Ovary (tissue), 3 donors: Measurements from ENCODE around the gene TJAP1.
"Not testable (repeated sequence)": the region's sequence is repeated elsewhere in the genome, so short reads cannot be mapped to it uniquely, and the experiment has no call there.

Experiments used
- CTCF ChIP-seq, 3 donors: fragments of 450-650 bp in 2 of 3; fragments of 200-600 bp in 1 of 3; IDR thresholded peaks; one replicate each; pipeline versions ENCODE4 v1.5.1 to v1.8.0; 2016 to 2022; ENCODE audit warnings: antibody characterized with exemption in 3 of 3, mild to moderate bottlenecking in 1 of 3
- EP300 ChIP-seq: sonication (generic); formaldehyde crosslinking; IDR thresholded peaks from one replicate; pipeline ENCODE4 v1.6.1; 2017; ENCODE audit warnings: antibody characterized with exemption
- POLR2A ChIP-seq: fragments of 450-650 bp; IDR thresholded peaks from one replicate; pipeline ENCODE4 v1.6.1; 2017; ENCODE audit warnings: antibody characterized with exemption, mild to moderate bottlenecking, moderate library complexity
- donor health status: DM: no; HTN: no; CAD: no.

GRCh38 chr6:43538986-43539385, 61.6 kb downstream of the TJAP1 start:
- TF ChIP-seq EP300; POLR2A; CTCF (IDR thresholded peaks at IDR 0.05): not testable (repeated sequence)
